Neuron (in vitro differentiated cells): ENCODE results near the gene RBM3.
A peak's percentile ranks its signal among the peaks of the same experiment; 100 is the strongest.
"Not testable (repeated sequence)": the region's sequence is repeated elsewhere in the genome, so short reads cannot be mapped to it uniquely, and the experiment has no call there.

ENCODE experiments used
- H2AFZ ChIP-seq: one replicate; pipeline ENCODE4 v1.6.1; 2013; ENCODE audit warnings: low read depth, mild to moderate bottlenecking, inconsistent platforms, low read length, moderate library complexity
- H3K27me3 ChIP-seq: one replicate; pipeline ENCODE4 v1.6.1; 2013; ENCODE audit warnings: low read length; ENCODE audit not compliant: insufficient read depth
- H3K36me3 ChIP-seq: one replicate; pipeline ENCODE4 v1.6.1; 2013; ENCODE audit warnings: low read length; ENCODE audit not compliant: insufficient read depth
- H3K4me1 ChIP-seq: one replicate; pipeline ENCODE4 v1.6.1; 2013; ENCODE audit warnings: low read length; ENCODE audit not compliant: insufficient read depth
- H3K4me3 ChIP-seq: 2 replicates; pipeline ENCODE4 v1.5.1; 2013; ENCODE audit warnings: mild to moderate bottlenecking, low read length, moderate library complexity
- H3K9me3 ChIP-seq: one replicate; pipeline ENCODE4 v1.6.1; 2013; ENCODE audit warnings: low read length

RBM3 gene

DNA sequence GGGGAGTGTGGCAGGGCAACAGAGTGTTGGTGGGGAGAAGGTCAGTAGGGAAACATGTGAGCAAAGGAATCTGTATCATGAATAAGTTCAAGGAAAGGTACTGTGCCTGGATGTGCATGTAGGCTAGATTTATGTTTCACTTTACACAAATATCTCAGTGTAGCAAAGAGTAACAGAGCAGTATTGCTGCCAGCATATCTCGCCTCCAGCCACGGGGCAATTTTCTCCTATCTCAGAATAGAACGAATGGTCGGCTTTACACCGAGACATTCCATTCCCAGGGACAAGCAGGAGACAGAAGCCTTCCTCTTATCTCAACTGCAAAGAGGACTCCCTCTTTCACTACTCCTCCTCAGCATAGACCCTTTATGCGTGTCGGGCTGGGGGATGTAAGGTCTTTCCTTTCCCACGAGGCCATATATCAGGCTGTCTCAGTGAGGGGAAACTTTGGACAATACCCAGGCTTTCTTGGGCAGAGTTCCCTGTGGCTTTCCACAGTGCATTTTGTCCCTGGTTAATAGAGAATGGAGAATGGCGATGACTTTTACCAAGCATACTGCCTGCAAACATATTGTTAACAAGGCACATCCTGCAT is 18.5 kb upstream of the RBM3 start:
- not testable (repeated sequence) for H2AFZ ChIP-seq, H3K4me3 ChIP-seq, H3K9me3 ChIP-seq, H3K4me1 ChIP-seq, H3K27me3 ChIP-seq
- peaks cover 22% of the 10 kb centered on the region for H3K36me3 ChIP-seq

DNA sequence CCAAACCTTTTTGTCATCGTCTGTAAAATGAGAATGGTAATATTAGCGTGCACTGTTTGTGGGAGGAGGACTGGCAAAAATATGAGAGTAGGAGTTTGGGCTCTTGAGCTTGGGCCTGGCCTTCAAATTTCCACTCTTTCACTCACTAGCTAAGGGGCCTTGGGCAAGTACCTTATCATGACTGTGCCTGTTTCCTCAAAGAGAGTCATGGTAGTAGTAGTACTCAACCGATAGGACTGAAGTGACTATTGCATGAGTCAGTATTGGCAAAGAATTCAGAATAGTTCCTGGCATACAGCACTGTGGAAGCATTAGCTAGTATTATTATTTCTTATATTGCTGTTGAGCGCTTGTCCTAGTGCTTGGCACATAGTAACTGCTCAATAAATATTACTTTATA is 16.0 kb upstream of the RBM3 start:
- Histone ChIP-seq H2AFZ (no peak overlapping the region), H3K4me1 (no peaks in the 10 kb centered on the region), H3K4me3 (no peak overlapping the region), H3K36me3 (peaks cover 26% of the 10 kb centered on the region), H3K27me3 (no peaks in the 10 kb centered on the region), H3K9me3 (no peaks in the 10 kb centered on the region)

DNA sequence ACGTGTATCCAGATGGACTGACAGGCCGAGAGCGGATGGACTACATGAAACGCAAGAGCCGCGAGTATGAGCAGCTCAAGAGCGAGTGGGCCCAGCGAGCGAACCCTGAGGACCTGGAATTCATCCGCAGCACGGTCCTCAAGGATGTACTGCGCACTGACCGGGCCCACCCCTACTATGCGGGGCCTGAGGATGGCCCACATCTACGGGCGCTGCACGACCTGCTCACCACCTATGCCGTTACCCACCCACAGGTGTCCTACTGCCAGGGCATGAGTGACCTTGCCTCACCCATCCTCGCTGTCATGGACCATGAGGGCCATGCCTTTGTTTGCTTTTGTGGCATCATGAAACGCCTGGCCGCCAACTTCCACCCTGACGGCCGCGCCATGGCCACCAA is 14.6 kb upstream of the RBM3 start:
- no peaks in the 10 kb centered on the region for H3K27me3 ChIP-seq
- H3K4me1 ChIP-seq, result no peaks in the 10 kb centered on the region
- H3K9me3 ChIP-seq, result no peaks in the 10 kb centered on the region
- no peak overlapping the region for H2AFZ ChIP-seq
- H3K36me3 ChIP-seq, result peaks cover 26% of the 10 kb centered on the region
- no peak overlapping the region for H3K4me3 ChIP-seq

DNA sequence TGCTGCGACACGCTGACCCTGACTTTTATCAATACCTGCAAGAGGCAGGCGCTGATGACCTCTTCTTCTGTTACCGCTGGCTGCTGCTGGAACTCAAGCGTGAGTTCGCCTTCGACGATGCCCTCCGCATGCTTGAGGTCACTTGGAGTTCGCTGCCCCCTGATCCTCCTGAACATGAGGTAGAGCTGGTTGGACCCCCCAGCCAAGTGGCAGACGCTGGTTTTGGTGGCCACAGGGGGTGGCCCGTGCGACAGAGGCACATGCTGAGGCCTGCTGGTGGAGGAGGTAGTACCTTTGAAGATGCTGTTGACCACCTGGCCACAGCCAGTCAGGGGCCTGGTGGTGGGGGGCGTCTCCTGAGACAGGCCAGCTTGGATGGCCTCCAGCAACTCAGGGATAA is 14.2 kb upstream of the RBM3 start:
- no peaks in the 10 kb centered on the region for H3K4me1 ChIP-seq
- H2AFZ ChIP-seq, result no peak overlapping the region
- no peaks in the 10 kb centered on the region for H3K9me3 ChIP-seq
- H3K27me3 ChIP-seq, result no peaks in the 10 kb centered on the region
- no peak overlapping the region for H3K4me3 ChIP-seq
- peaks cover 23% of the 10 kb centered on the region for H3K36me3 ChIP-seq

DNA sequence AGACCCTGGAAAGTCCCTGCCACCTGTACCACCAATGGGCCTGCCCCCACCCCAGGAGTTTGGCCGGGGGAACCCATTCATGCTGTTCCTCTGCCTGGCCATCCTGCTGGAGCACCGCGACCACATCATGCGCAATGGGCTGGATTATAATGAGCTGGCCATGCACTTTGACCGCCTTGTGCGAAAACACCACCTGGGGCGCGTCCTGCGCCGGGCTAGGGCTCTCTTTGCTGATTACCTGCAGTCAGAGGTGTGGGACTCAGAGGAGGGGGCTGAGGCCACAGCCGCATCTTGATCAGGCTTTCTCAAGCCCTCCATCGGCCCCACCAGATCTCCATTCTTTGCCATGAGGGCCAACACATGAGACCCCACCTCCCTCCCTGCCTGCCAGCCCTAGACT is 13.6 kb upstream of the RBM3 start:
- Histone ChIP-seq H3K4me1 (no peaks in the 10 kb centered on the region), H3K36me3 (peaks cover 23% of the 10 kb centered on the region), H3K27me3 (no peaks in the 10 kb centered on the region), H3K4me3 (no peak overlapping the region), H2AFZ (no peak overlapping the region), H3K9me3 (no peaks in the 10 kb centered on the region)

DNA sequence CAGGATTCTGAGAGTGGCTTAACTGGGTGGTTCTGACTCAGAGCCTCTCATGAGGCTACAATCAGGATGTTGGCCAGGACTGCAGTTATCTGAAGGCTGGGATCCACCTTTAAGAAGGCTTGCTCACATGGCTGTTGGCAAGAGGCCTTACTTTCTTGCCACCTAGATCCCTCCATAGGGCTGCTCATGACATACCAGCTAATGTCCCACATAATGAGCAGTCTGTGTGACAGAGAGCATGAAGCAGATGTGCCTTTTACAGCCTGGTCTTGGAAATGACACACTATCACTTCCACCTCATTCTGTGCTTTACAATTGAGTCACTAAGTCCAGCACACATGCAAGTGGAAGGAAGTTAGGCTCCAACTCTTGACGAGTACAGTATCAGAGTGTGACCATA is 4.3 kb upstream of the RBM3 start:
- H3K27me3 ChIP-seq, result no peaks in the 10 kb centered on the region
- H3K9me3 ChIP-seq, result no peaks in the 10 kb centered on the region
- no peaks in the 10 kb centered on the region for H3K4me1 ChIP-seq
- no peak overlapping the region for H2AFZ ChIP-seq
- no peak overlapping the region for H3K4me3 ChIP-seq
- H3K36me3 ChIP-seq, result no peaks in the 10 kb centered on the region

DNA sequence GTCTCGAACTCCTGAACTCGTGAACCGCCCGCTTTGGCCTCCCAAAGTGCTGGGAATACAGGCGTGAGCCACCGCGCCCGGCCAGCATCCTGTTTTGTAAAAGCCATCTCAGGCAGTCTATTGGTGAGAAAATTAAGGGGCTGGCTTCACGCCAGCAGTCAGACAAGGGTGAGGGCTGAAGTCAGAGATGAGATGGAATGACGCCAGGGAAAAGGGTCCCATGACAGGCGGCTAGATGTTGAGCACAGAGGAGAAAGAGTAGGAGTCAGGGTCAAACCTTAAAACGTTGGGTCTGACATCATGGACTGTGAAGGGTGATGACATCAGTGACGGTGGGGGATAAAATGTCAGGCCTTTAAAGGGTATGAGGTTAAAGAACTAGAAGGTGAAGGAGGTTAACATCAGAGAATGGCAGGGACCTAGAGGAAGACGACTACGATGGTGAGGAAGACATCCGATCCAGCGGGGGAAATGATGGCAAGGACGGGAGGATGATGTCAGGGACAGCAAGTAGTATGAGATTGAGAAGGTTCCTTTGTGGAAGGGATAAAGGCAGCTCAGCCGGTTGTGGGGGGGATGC is 504 bp upstream of the RBM3 start:
- no peaks in the 10 kb centered on the region for H3K9me3 ChIP-seq
- peaks cover 22% of the 10 kb centered on the region for H3K36me3 ChIP-seq
- peak overlapping the region; percentile 20 for H2AFZ ChIP-seq
- no peaks in the 10 kb centered on the region for H3K27me3 ChIP-seq
- H3K4me1 ChIP-seq, result peaks cover 12% of the 10 kb centered on the region
- H3K4me3 ChIP-seq, result peak overlapping the region; percentile 81

DNA sequence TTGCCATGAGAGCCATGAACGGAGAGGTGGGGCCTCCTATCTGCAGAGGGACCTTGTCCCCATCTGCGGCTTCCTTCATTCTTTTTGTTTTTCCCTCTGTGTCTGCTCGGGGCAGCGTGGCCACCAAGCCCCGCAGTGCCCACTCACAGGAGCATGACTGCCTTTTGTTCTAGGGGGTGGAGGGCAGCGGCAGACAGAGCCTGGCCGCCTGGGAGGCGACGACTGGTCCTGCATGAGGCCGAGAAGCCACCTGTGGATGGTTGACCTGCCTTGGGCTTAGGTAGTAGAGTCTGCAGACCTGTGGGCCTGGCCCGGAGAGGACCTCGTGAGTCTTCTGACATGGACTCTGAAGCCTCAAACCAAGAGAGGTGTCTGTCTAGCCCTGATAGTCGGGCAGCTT is 1.4 kb downstream of the RBM3 start:
- Histone ChIP-seq H3K36me3 (peaks cover 22% of the 10 kb centered on the region), H2AFZ (no peak overlapping the region), H3K4me1 (peaks cover 12% of the 10 kb centered on the region), H3K27me3 (no peaks in the 10 kb centered on the region), H3K9me3 (no peaks in the 10 kb centered on the region), H3K4me3 (peak overlapping the region; percentile 81)

DNA sequence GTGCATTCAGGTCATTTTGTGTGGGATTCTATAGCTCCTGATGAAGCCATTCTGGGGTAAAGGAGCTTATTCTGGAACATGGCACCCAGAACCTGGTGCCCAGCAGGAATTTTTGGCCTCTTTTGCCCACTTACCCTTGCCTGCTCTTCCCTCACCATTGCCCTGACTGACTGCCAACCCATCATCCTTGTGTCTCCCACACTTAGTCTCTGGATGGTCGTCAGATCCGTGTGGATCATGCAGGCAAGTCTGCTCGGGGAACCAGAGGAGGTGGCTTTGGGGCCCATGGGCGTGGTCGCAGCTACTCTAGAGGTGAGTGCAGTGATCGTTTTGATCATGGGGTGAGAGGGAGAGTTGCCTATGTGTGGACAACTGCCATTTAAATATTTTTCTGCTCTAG is 1.8 kb downstream of the RBM3 start:
- H3K36me3 ChIP-seq, result peaks cover 22% of the 10 kb centered on the region
- H3K27me3 ChIP-seq, result no peaks in the 10 kb centered on the region
- no peaks in the 10 kb centered on the region for H3K9me3 ChIP-seq
- H3K4me1 ChIP-seq, result peaks cover 12% of the 10 kb centered on the region
- no peak overlapping the region for H2AFZ ChIP-seq
- H3K4me3 ChIP-seq, result no peak overlapping the region

DNA sequence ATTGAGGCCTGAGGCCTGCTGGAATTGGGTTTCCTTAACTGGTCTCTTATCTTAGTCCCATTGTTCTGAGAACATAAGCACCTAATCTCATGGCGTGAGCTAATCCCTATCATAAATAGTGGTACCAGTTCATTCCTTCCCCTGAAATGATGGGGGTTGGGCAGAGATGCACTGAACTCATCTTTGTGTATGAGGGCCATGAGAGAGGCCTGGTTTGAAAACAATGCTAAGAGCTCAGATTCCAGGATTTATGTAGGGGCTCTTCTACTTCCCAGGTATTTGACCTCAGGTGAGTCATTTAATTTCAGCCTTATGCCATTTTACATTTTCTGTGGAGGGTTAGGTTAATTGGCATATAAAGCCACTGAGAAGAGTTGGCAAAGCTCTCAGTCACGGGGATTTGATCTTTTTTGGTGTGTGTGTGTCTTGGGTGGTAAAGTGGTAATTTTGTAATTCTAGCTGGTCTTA is 4.4 kb downstream of the RBM3 start:
- Histone ChIP-seq H3K27me3 (no peaks in the 10 kb centered on the region), H3K36me3 (peaks cover 22% of the 10 kb centered on the region), H2AFZ (no peak overlapping the region), H3K4me3 (no peak overlapping the region), H3K9me3 (no peaks in the 10 kb centered on the region), H3K4me1 (peaks cover 12% of the 10 kb centered on the region)

DNA sequence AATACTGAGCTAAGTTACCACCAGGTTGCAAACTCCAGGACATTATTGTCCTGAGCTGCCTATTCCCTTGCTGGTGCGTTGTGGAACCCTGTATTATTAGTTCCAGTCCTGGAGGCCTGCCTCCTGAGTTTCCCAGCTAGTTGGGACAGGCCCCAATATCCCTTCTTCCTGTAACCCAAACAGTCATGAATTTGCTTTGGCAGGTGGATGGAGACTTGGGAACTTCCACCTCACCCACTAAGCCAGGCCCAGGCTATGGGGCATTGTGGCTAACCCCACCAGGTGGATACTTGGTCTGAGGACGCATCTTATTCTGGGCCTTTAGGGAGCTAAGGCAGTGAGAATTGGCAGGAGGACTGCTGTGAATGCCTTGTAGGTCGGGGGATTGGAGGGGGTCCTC is 5.0 kb downstream of the RBM3 start:
- peaks cover 12% of the 10 kb centered on the region for H3K4me1 ChIP-seq
- H3K27me3 ChIP-seq, result no peaks in the 10 kb centered on the region
- H3K9me3 ChIP-seq, result no peaks in the 10 kb centered on the region
- no peak overlapping the region for H3K4me3 ChIP-seq
- peaks cover 22% of the 10 kb centered on the region for H3K36me3 ChIP-seq
- H2AFZ ChIP-seq, result no peak overlapping the region

DNA sequence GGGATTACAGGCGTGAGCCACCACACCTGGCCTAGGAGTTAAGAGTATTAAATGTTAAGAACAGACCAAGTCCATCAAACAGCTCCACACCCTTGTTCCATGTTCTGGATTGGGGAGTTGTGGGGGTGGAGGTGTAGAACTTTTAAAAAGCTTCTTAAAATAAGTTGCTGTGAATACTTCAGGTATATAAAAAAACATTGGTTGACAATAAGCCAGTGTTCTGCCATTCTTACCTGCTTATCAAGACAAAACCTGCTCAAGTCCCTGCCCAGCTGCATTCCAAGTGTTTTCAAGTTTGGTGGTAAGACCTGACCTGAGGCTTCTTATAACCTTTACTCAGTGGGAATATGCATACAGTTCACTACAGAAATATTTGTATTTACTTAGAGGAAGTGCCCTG is 6.4 kb downstream of the RBM3 start:
- peaks cover 15% of the 10 kb centered on the region for H3K36me3 ChIP-seq
- H3K4me3 ChIP-seq, result no peak overlapping the region
- no peaks in the 10 kb centered on the region for H3K27me3 ChIP-seq
- H2AFZ ChIP-seq, result no peak overlapping the region
- H3K9me3 ChIP-seq, result no peaks in the 10 kb centered on the region
- peaks cover 8% of the 10 kb centered on the region for H3K4me1 ChIP-seq

DNA sequence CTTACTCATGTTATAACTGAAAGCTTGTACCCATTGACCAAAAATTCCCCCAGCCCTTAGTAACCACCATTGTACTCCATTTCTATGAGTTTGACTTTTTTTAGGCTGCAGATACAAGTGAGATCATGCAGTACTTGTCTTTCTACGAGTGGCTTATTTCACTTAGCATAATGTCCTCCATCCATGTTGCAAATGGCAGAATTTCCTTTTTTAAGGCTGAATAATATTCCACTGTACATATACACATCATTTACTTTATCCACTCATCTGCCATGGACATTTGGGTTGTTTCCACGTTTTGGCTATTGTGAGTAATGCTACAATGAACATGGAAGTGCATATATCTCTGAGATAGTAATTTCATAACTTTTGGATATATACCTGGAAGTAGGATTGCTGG is 10.4 kb downstream of the RBM3 start:
- H3K27me3 ChIP-seq, result no peaks in the 10 kb centered on the region
- H2AFZ ChIP-seq, result no peak overlapping the region
- H3K36me3 ChIP-seq, result no peaks in the 10 kb centered on the region
- H3K4me3 ChIP-seq, result no peak overlapping the region
- H3K9me3 ChIP-seq, result no peaks in the 10 kb centered on the region
- no peaks in the 10 kb centered on the region for H3K4me1 ChIP-seq
